HG03097 (cell line): ENCODE measurements around the gene ARL17A.
"Not testable (repeated sequence)": the region's sequence is repeated elsewhere in the genome, so short reads cannot be mapped to it uniquely, and the experiment has no call there.

ENCODE experiments used
- ATAC-seq: cut with Tn5 transposase; IDR thresholded peaks from one replicate; pipeline ENCODE4 v1.9.1; 2021; ENCODE audit not compliant: unreplicated experiment, low FRiP score

The ARL17A gene

GRCh38 chr17:46559155-46559554 lies 20.3 kb downstream of the ARL17A start:
- not testable (repeated sequence) for ATAC-seq

- not testable (repeated sequence) for ATAC-seq
Measured at GRCh38 chr17:46548607-46549006, 30.9 kb downstream of the ARL17A start.

- ATAC-seq: not testable (repeated sequence)
Measured at GRCh38 chr17:46534716-46535115, 44.8 kb downstream of the ARL17A start.

GRCh38 chr17:46512168-46512567 lies 67.3 kb downstream of the ARL17A start, which contains the start of gene LRRC37A2:
Gene LRRC37A2 (plus strand): TSS chr17:46512468. CDS start chr17:46512713, 245 bp downstream.
- not testable (repeated sequence) for ATAC-seq

- ATAC-seq: not testable (repeated sequence)
Measured at GRCh38 chr17:46505896-46506295, 73.6 kb downstream of the ARL17A start.

- not testable (repeated sequence) for ATAC-seq
Measured at GRCh38 chr17:46499437-46500139, 79.9 kb downstream of the ARL17A start.

GRCh38 chr17:46492021-46492420 lies 87.5 kb downstream of the ARL17A start:
- not testable (repeated sequence) for ATAC-seq

GRCh38 chr17:46481310-46481709 lies 98.2 kb downstream of the ARL17A start:
- ATAC-seq: not testable (repeated sequence)

- not testable (repeated sequence) for ATAC-seq
Measured at GRCh38 chr17:46478823-46479222, 100.7 kb downstream of the ARL17A start.

GRCh38 chr17:46475583-46475982 lies 103.9 kb downstream of the ARL17A start:
- ATAC-seq: not testable (repeated sequence)

- not testable (repeated sequence) for ATAC-seq
Measured at GRCh38 chr17:46474489-46474888, 105.0 kb downstream of the ARL17A start.

- not testable (repeated sequence) for ATAC-seq
Measured at GRCh38 chr17:46467618-46468017, 111.9 kb downstream of the ARL17A start.
